ENCODE results near the gene ARHGEF10L.
A peak's percentile ranks its signal among the peaks of the same experiment; 100 is the strongest.

ARHGEF10L gene

DNA sequence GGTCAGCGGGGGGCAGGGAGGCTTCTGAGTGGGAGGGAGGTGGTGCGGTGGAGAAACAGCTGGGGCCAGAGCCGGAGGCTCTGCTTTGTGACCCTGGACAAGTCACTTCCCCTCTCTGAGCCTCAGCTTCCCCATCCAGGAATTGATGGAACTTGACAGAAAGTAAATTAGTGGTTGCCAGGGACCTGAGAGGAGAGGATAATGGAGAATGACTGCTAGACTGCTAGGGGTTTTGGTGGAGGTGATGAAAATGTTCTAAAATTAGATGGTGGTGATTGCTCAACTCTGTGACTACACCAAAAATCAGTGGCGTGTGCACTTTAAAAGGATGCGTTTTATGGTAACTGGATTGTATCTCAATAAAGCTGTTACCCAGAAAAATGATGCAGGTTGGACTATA, 100.9 kb downstream of the ARHGEF10L start:
- DNase-seq, result peak; percentile 66

DNA sequence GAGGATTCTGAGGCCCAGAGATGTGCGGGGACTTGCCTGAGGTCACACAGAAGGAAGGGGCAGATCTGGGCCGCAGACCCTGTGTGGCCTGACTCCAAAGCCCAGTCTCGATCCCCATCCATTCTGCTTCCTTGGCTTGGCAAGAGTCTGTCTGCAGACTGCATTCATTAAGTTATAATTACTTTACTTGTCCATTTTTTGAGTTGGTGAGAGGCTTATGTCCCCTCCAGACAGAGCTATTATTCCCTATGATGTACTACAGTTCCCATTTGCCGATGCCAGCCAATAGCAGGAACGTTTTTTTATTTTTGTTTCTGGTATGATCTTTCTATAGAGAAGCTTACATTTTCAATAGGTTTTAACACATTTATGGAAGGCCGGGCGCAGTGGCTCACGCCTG, 101.5 kb downstream of the ARHGEF10L start:
- DNase-seq, result no peak

DNA sequence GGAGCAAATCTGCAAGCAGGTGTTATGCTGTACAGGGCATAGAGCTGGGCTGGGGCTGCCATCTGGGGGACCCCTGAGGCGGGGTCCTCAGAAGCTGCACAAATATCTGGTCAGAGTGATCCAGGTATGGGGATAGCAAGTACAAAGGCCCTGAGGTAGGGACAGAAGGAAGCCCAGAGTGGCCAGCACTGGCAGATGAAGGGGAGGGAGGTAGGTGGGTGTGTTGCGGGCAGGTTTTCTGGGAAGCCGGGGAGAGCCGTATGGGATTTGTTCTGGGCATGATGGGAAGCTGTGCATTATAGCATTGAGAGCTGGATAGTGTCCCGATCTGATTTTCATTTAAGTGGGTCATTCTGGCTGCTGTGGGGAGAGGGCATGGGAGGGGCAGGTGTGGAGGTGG, 102.7 kb downstream of the ARHGEF10L start:
- DNase-seq, result no peak

DNA sequence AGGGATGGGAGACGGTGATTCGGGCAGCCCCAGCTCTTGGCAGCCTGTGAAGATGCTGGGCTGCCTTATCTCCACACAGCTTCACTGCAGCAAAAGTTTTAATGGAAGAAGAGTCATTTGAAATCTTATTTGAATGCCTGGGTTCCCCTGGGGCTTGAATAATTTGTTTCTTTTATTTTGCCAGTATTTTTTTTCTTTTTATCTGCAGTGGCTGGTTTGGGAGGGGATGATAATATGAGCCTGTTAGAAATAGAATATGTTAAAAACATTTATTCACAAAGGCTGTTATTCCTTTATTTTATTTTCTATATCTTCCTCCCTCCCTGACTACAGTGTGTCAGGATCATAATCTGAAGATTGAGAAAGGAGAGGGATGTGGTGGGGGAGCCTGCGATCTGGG, 103.4 kb downstream of the ARHGEF10L start:
- DNase-seq, result no peak

DNA sequence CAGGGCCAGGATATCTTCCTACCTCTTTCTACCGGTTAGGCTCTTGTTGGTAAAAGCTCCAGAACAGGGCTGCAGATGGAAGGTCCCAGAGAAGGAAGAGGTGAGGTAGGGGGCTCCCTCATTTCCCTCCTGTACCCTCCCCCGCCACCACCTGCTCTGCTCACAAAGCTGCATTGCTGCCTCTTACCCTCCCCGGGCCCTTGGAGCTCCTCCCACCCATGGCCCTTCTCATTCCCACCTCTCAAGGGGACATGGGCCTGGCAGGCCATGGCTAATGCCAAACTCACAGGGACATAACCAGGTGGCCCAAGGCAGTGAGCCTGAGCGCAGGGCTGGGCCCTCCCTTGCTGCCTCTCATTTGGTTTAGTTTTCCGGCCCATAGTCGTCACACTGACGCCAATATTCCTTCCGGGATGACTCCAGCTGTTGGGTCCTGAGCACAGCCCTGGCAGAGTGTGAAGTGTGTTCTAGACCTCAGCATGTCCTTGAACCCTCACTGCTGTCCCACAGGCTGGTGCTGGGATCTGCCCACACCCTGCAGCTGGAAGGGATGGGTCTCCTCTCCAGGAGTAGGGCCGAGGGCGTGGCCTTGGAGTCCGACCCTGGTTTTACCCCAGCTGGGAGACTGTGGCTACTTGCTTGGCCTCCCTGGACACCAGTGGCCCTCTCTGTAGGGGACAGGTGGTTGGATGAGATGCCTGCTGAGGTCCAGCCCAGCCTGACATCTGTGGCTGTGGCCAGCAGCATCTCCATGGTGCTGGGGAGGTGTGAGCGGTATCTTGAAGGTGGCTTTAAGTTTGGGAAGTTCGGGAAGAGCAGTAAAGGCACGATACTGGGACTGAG, 104.6 kb downstream of the ARHGEF10L start:
- no peak for DNase-seq

DNA sequence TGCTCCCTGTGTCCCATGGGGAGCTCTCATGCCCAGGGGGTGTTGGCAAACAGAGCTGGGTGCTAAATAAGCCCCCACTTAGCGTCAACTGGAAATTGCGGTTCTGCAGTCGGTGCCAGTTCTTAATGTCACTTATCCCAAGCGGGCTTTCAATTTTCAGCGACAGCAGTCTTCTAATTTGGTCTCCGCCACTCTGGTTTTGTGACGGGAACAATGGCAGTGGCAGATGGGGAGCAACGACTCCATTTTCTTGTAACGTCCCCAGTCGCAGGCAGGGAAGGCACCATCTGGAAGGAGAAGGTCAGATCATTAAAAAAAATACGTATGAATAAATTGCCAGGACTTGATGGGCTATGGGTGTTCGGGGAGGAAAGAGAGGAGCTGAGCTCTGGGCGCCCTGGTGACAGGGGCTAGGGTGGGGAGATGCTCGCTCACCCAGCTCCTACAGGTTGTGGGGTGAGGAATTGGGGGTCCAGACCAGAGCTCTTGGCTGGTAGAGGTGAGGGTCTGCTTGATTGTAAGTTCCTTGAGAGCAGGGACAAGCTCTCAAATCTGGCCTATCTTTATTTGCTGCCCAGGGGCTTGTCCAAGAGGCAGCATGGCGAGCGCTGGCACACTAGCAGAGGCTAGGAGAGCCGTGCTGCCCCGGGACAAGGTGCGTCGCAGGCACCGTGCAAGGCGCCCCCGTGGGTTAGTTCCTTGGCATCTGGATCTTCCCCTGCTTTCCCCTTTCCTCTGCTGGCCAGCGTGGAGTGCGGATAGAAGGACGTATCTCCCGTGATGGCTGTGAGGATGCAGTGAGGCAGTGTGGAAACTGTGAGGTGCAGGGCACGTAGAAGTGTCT, 105.8 kb downstream of the ARHGEF10L start:
- DNase-seq, result no peak

DNA sequence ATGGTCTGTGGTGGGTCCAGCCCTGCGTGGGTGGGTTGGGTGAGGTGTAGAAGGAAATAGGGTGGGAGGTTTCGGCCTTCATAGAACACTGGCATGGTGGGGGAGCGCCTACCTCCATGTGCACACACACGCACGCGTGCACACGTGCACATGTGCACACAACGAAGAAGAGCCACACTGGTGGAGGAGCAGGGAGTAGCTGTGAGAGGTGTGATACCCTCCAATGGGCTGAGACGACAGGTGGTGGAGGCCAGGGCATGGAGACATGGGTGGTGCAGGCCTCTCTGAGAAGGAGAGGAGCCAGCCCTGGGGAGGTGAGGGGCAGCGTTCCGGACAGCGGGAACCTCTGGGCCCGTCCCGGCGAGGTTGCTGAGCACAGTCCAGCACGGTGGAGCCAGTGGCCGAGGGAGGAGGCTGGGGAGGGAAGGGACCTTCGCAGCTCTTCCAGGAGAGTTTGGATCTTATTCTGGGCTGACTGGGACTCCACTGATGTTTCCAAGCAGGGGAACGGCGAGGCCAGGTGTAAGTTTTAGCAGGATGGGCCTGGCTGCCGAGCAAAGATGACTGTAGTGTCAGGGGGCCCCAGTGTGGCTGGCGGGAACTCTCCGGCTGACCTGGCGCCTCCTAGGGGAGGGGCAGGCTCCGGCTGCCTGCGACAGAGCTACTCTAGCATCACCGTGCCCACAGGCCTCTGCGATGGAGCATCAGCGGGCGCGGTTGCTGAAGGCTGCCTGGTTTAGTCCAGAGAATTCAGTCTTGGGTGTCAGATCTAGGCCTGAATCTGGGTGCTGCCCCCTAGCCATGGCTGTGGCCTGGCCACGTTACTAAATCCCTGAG, 107.2 kb downstream of the ARHGEF10L start:
- DNase-seq, result no peak

DNA sequence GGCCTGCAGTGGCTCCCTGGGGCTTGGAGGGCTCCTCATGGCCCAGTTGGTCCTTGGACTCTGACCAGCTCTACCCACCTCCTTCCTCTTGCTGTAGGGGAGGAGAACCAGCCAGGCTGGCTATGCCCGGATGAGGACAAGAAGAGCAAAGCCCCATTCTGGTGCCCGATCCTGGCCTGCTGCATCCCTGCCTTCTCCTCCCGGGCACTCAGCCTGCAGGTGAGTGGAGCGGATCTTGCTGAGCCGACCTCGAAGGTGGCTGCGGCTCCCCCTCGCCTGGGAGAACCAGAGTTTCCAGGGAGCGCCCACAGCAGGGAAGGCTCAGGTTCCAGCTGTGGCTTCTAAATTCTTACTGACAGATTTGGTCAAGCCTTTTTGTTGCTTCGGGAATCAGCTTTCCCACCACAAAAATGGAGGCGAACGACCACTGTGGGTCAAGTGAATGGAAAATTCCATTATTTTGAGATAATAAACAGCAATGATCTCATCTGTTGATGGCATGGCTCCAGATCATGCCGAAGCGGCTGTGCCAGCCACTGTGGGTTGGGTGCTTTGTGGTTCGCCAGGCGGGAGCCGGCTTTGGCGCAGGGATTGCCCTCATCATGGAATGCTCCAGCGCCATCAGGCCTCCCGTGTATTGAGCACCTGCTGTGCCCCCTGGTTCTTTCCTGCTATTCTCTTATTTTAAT, 109.1 kb downstream of the ARHGEF10L start:
- DNase-seq, result no peak

DNA sequence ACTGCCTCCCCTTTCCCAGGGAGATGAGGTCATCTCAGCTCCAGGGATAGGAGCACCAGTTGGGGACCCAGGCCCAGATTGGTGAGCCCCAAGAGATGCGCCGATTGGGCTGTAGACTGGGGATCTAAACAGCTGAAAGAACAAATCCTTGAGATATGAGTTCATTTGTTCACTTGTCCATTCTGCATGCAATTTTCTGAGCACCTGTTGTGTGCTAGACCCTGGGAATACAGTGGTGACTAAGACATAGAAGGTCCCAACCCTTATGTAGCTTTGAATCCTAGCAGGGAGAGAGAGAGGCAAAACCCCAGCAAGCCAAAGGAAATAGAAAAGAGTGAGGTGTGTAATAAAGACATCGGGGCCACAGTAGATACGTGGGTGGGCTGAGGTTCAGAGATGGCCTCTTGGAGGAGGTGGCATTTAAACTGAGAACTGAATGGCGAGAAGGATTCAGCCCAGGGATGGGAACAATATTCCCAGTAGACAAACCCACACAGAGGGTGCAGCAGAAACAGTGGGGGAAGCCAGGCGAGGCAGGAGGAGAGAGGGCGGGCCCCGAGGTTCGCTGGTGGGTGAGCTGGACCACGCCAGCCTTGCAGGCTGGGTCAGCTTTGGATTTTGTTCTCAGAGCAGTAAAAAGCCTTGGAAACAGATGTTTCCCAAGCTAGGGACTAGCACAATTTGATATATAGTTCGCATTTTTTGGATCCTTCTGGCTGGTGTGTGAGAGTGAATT, 110.0 kb downstream of the ARHGEF10L start:
- no peak for DNase-seq

DNA sequence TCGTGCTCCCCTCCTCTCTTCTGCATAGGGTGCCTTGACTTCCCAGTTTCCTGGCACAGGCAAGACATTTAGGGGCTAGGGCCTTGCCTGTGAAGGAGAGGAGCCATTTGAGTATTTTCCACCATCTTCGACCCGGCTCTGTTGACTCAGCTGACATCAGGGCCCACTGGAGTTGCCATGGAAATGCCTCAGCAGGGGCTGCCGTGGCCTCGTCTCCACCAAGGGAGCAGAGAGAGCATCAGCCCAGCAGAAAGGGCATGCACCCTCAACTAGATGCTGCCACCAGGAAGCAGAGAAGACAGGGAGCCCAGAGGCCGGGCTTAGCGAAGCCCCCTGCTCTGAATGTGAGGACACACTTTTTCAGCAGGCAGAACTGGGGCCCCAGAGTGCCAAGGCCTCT, 113.8 kb downstream of the ARHGEF10L start:
- DNase-seq, result no peak

DNA sequence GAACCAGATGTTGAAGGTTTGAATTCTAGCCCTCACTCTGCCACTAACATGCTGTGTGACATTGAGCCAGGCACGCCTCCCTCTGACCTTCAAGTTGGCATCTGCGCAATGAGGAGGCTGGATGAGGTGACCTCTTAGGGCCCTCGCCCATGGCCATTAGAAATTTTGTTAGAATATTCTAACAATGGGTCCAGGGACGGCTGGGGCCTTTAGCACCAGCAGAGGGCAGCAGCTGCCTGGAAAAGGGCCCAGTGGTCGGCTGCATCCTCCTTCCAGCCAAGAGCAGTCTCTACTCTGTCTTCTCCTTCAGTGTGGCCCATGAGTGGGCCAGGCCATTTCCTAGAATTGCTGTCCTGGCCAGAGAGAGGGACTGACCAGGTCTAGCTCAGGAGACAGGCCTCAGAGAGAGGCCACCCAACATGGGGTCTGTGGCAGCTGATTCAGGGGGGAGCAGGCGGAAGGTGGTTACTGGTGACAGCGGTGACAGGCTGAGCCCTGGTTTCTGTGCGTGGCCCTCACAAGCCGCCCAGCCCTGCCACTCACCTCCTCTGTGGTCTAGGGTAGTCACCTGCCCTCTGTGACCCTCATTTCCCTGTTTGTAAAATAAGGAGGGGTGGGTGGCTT, 114.3 kb downstream of the ARHGEF10L start:
- DNase-seq, result peak; percentile 39

DNA sequence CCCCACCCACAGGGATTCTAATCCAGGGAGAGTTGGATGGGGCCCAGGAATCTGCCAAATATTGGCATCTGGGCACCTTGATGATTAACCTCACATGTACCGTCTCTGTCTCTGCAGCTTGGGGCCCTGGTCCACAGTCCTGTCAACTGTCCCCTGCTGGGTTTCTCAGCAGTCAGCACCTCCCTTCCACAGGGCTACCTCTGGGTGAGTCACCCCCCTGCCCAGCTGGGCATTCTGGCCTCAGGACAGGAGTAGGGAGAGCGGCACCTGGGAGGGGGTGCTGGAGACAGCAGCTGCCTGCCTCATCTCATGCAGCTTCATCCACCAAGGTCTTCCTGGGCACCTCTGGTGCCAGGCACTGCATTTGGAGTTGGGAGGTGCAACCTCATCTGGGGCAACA, 115.0 kb downstream of the ARHGEF10L start:
- no peak for DNase-seq

DNA sequence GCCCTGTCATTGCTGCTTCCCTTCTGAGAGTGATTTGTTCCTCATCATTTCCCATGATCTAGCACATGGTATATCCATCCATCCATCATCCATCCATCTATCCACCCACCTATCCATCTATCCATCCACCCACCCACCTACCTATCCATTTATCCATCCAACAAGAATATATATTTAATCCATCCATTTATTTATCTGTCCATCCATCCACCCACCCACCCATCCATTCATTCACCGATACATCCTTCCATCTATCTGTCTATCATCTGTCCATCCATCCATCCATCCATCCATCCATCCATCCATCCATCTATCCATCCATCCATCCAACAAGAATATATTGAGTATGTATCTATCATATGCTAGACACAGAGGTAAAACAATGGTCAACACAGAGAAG, 115.7 kb downstream of the ARHGEF10L start:
- no peak for DNase-seq

DNA sequence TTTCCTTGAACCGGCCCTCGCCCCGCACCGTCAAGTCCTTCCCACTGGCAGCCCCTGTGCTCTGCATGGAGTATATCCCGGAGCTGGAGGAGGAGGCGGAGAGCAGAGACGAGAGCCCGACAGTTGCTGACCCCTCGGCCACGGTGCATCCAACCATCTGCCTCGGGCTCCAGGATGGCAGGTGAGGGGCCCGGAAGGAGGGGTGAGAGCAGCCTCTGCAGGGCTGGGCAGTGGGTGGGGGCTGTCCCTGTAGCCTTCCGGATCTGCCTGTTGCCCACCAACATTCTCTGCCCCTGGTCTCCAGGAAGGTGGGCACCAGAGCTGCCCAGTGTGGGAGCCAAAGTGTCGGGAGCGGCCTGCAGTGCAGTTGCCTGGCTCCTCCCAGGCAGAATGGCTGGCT, 116.4 kb downstream of the ARHGEF10L start:
- DNase-seq, result no peak

DNA sequence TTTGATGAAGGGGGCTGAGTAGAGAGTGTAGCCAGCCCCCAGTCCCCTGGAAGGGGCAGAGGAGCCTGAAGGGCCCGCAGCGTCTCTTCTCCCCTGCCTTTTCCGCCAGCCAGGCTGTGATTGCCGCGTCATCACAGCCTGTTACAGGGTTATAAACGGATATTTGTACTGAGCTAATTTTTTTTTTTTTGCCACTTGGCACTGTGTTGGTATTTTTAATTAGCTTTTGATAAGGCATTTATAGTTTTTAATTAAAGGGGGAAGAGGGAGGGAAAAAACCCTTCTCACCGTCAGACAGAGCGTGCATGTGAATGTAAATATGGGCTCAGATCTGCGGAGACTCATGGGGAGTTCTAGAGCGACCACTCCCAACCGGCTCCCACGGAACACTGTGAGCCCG, 117.9 kb downstream of the ARHGEF10L start:
- no peak for DNase-seq

DNA sequence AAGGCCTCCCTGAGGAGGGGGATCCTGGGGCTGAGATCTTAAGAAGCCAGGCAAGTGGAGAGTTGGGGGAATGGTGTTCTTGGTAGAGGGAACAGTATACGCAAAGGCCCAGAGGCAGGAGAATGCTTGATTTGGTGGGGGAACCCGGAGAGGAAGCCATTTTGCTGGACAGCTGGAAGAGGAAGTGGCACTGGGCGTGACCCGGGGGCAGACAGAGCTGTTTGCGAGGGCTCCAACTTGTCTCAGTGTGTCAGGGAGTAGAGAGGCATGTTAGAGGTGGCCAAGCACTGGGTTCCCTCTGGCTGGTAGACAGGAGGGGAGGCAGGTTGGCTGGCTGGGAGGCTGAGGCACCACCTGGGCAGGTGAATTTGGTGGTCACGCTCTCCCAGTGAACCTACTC, 119.3 kb downstream of the ARHGEF10L start:
- DNase-seq, result peak; percentile 69

DNA sequence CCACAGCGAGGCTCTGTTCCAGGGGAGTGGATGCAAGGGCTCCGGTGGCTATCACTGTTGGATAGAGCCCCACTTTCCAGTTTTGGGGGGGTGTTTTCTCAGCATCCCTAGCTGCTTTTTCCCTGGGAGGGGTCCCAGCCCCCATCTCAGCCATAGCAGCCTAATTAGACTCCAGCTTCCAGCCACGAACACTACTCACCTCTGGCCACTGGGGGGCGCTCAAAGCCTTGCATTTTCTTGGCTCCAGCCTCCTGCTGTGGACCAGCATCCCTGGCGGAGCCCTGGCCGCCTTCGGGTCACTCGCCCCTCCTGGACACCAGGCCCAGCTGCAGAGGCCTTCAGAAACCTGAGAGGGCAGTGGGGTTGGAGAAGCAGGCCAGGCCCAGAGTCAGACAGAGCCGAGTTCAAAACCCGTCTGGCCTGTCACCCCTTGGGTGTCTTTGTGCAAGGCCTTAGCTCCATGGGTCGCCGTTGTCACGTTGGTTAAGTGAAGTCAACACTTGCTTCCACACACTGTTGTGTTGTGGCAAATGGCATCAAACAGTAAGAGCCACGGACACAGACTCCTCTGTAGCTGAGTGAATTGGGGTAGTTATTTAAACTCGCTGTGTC, 122.2 kb downstream of the ARHGEF10L start:
- peak; percentile 47 for DNase-seq

DNA sequence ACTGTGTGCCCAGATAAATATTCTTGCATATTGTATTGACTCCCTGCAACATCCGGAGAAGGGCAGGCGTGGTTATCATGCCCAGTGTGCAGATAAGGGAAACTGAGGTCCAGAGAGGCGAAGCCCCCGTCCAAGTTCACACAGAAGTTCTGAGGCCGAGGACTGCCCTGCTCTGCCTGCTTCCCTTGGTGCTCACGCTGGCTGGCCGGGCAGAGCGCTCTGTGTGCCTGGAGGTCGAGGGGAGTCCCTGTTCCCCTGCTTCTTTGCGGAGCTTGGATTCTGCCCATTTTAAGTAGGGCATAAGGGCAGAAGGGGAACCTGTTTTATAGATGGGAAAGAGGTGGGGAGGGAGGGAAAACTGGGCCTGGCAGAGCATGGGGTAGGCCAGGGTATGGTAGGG, 122.8 kb downstream of the ARHGEF10L start:
- no peak for DNase-seq

DNA sequence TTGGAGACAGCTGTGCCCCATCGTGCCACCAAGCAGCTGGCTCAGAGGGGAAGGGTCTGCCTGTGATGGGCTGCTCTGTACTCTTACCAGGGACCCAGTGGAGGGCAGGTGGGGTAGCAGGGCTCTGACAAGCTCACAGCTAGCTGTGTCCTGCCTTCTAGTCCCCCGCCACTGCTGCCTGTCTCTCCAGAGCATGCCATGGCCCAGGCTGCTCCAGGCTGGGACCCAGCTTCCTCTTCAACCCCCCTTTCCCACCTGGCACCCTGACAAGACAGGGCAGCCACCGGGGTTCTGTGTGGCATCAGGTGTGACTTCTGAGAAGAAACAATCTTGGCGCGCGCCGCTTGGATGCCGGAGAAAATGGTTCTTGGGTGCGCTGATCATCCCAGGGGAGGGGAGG, 123.3 kb downstream of the ARHGEF10L start:
- DNase-seq, result no peak

DNA sequence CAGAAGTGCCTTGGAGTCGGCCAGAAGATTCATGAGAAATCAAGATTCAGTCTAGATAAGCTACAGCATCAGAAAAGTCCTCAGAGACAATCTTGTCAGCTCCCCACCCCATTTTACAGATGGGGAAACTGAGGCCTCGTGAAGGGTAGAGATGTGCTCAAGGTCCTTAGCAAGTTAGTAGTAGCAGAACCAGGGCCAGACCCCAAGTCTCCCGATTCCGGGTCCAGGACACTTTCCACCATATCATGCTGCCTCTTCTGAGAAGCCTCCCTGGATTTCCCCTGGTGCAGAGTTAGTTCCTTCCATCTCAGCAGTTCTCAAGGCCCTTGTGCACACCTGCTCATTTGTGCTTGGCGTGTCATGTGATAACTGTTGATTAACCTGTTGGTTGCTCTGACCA, 124.1 kb downstream of the ARHGEF10L start:
- no peak for DNase-seq

DNA sequence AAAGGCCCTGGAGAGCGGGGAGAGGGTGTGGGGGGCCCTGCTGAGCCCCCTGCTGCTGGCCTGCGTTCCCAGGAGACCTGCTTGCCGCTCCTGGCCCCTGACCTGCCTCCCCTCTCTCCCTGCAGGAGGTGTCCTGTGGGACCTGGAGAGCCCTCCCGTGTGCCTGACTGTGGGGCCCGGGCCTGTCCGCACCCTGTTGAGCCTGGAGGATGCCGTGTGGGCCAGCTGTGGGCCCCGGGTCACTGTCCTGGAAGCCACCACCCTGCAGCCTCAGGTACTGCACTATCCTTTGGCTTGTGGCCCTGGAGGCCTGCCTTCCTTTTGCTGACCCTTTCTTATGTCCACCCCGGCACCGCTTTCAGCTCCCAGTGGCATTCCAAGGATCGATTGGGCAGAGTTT, 124.8 kb downstream of the ARHGEF10L start:
- no peak for DNase-seq
